CD4-positive, alpha-beta memory T cell (primary cell): ENCODE data around the gene HSPA12A. TPM values are rescaled to one million over a fixed set of nuclear protein-coding genes. Genes with fewer than 3 reads are reported as not detected.

ENCODE experiments used
- CTCF ChIA-PET: fragments of 350-600 bp; sonication (Branson Sonifier 250); formaldehyde crosslinking; loops from one replicate; lab custom pipeline; 2021; ENCODE audit warnings: inconsistent platforms; ENCODE audit not compliant: partially characterized antibody; lab: Charles Lee
- POLR2A ChIA-PET: fragments of 350-600 bp; sonication (Branson Sonifier 250); formaldehyde crosslinking; loops from one replicate; lab custom pipeline; 2021; ENCODE audit not compliant: partially characterized antibody; lab: Charles Lee
- DNase-seq, 5 donors: peaks; one replicate each; pipeline versions ENCODE4 v3.0.0 to v3.0.0-alpha.2; 2020 to 2022; ENCODE audit warnings: mixed read lengths in 1 of 5
- H3K27ac ChIP-seq: one replicate; pipeline ENCODE4 v1.7.0; 2013; ENCODE audit warnings: low read depth, low read length
- H3K27me3 ChIP-seq: 2 replicates; pipeline ENCODE4 v1.7.0; 2013; ENCODE audit warnings: mild to moderate bottlenecking, low read length, moderate library complexity; ENCODE audit not compliant: insufficient read depth
- H3K36me3 ChIP-seq: 2 replicates; pipeline ENCODE4 v1.7.0; 2013; ENCODE audit warnings: mild to moderate bottlenecking, low read length, moderate library complexity; ENCODE audit not compliant: insufficient read depth
- H3K4me1 ChIP-seq: 2 replicates; pipeline ENCODE4 v1.7.0; 2013; ENCODE audit warnings: mild to moderate bottlenecking, low read length, moderate library complexity; ENCODE audit not compliant: insufficient read depth
- H3K4me3 ChIP-seq, 2 donors: one replicate each; pipeline ENCODE4 v1.7.0; 2013; ENCODE audit warnings: low read length in 2 of 2, mild to moderate bottlenecking in 1 of 2
- H3K9me3 ChIP-seq, 2 donors: one replicate each; pipeline ENCODE4 v1.7.0; 2013; ENCODE audit warnings: low read length in 2 of 2, control low read depth in 1 of 2; ENCODE audit not compliant: control insufficient read depth in 1 of 2
- H3K27ac Mint-ChIP-seq, 7 donors: one replicate each; pipeline ENCODE4 v1.8.0; 2020 to 2021; ENCODE audit warnings: mixed read lengths in 7 of 7, mild to moderate bottlenecking in 6 of 7, inconsistent platforms in 3 of 7, moderate library complexity in 3 of 7
- H3K27me3 Mint-ChIP-seq, 2 donors: one replicate each; pipeline ENCODE4 v1.8.0; 2020 to 2021; ENCODE audit warnings: mixed read lengths in 2 of 2
- H3K36me3 Mint-ChIP-seq, 2 donors: one replicate each; pipeline ENCODE4 v1.8.0; 2020 to 2021; ENCODE audit warnings: mixed read lengths in 2 of 2, inconsistent platforms in 1 of 2, mild to moderate bottlenecking in 1 of 2
- H3K4me1 Mint-ChIP-seq, 4 donors: one replicate each; pipeline ENCODE4 v1.8.0; 2020 to 2021; ENCODE audit warnings: mixed read lengths in 4 of 4, mild to moderate bottlenecking in 1 of 4
- H3K4me3 Mint-ChIP-seq, 8 donors: one replicate each; pipeline ENCODE4 v1.8.0; 2020 to 2021; ENCODE audit warnings: mixed read lengths in 8 of 8, mild to moderate bottlenecking in 7 of 8, moderate library complexity in 6 of 8, inconsistent platforms in 3 of 8
- H3K9me3 Mint-ChIP-seq, 8 donors: one replicate each; pipeline ENCODE4 v1.8.0; 2020 to 2021; ENCODE audit warnings: mixed read lengths in 8 of 8, mild to moderate bottlenecking in 5 of 8, inconsistent platforms in 3 of 8, moderate library complexity in 1 of 8
- intact Hi-C: fragments of 100-400 bp; cut with micrococcal nuclease; formaldehyde crosslinking; loops from one replicate; pipeline ENCODE4 v1.15.1; 2023
- polyA plus RNA-seq, 2 donors: library from polyadenylated mRNA; unstranded; fragments of 300-500 nt; fragmentation: Illumina TruSeq; gene quantifications; one replicate each; pipeline ENCODE4 v1.2.3, GENCODE V29; 2021
- total RNA-seq, 2 experiments: library from RNA; stranded (reverse); gene quantifications; one replicate each; pipeline ENCODE4 v1.2.3, GENCODE V29; 2021

HSPA12A gene
- total and polyA plus RNA-seq, 4 experiments from 2014 or later = 0.14 to 0.64 (median 0.36) TPM; not detected in 1

DNA sequence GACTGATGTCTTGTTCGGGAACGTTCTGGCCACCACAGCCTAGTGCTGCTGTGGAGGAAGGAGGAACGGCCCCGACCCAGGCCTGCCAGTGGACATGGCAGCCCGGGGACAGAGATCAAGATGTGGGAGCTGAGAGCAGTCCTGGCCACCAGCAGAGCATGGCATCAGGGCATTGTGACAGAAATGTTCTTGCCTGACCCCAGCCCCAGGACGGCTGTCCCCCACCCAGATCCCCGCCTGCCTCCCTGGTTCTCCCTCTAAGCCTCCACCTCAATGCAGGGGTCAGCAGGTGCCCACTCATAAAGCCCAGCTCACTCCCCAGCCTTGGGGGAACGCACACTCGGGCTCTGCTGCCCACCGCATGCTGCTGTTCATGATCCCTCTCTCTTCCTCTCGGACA, 42.9 kb upstream of the HSPA12A start:
- no peaks in the 10 kb centered on the region for H3K36me3 ChIP-seq
- H3K27ac ChIP-seq = no peak overlapping the region
- Mint-ChIP-seq H3K9me3 (no peaks in the 10 kb centered on the region), H3K27ac (no peak overlapping the region), H3K4me1 (peaks cover 4 to 18% (median 12%) of the 10 kb centered on the region in 4 donors), H3K4me3 (no peak overlapping the region), H3K36me3 (no peaks in the 10 kb centered on the region), H3K27me3 (peaks cover 3 to 6% of the 10 kb centered on the region in 2 donors)
- H3K27me3 ChIP-seq = no peaks in the 10 kb centered on the region
- CTCF ChIA-PET = interaction anchor here (1.9 to 5.5 kb wide), 3 partner anchors 14 to 389 kb away, joined by 5 to 118 read pairs (median 64); no protein-coding TSS in a partner anchor
- POLR2A ChIA-PET = no interaction called here
- intact Hi-C loops = no loop called here
- no peak for DNase-seq
- H3K9me3 ChIP-seq = no peaks in the 10 kb centered on the region
- no peak overlapping the region for H3K4me3 ChIP-seq
- H3K4me1 ChIP-seq = peaks cover 11% of the 10 kb centered on the region

DNA sequence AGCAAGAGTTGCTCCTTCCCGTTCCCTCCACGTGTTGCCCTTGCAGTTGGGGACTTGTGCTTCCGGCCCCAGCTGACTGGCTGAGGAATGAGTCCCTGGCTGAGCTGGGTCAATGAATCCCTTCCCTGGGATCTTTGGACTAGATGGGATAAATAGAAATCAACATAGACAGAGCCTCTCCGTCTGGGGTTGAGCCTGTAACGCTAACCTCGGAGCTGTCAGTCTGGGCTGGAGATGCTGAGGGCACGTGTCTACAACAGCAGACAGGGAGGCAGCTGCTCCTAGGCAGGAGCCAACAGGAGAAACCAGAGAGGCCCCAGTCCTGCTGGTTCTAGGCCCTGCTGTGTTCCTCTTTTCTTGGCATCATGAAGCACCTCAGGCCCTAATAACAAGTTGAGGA, 42.3 kb upstream of the HSPA12A start:
- ChIA-PET CTCF (interaction anchor here (0.7 to 5.0 kb wide), 3 partner anchors 14 to 390 kb away, joined by 3 to 64 read pairs (median 5); no protein-coding TSS in a partner anchor), POLR2A (no interaction called here)
- no peaks in the 10 kb centered on the region for H3K36me3 Mint-ChIP-seq
- peaks cover 4 to 18% (median 12%) of the 10 kb centered on the region in 4 donors for H3K4me1 Mint-ChIP-seq
- H3K9me3 ChIP-seq = no peaks in the 10 kb centered on the region
- H3K27ac ChIP-seq = no peak overlapping the region
- peak overlapping the region in 1 of 7 donors; percentile 22 for H3K27ac Mint-ChIP-seq
- no peak overlapping the region for H3K4me3 Mint-ChIP-seq
- no peaks in the 10 kb centered on the region for H3K36me3 ChIP-seq
- H3K27me3 Mint-ChIP-seq = peaks cover 3 to 5% of the 10 kb centered on the region in 2 donors
- intact Hi-C loops = no loop called here
- no peaks in the 10 kb centered on the region for H3K9me3 Mint-ChIP-seq
- peaks cover 11% of the 10 kb centered on the region for H3K4me1 ChIP-seq
- no peak overlapping the region for H3K4me3 ChIP-seq
- no peaks in the 10 kb centered on the region for H3K27me3 ChIP-seq
- DNase-seq = no peak

DNA sequence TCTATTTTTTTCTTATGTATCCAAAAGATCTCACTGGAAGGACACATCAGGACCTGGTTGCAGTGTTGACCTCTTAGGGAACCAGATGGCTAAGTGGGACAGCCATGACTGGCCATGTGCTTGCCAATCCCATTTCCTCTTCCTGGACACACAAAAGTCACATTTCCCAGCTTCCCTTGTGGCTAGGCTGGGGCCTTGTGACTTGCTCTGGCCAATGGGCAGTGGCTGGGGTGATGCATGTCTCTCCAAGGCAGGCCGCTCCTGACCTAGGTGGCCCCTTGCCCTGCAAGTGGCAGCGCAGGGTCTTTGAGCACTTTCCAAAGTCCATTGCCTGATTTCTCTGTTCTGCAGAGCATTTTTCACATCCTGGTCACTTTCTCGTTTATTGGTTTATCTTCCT, 41.7 kb upstream of the HSPA12A start:
- no peaks in the 10 kb centered on the region for H3K36me3 Mint-ChIP-seq
- Histone ChIP-seq H3K4me1 (peaks cover 11% of the 10 kb centered on the region), H3K27me3 (no peaks in the 10 kb centered on the region), H3K4me3 (no peak overlapping the region), H3K9me3 (no peaks in the 10 kb centered on the region), H3K36me3 (no peaks in the 10 kb centered on the region), H3K27ac (no peak overlapping the region)
- peak overlapping the region in 1 of 7 donors; percentile 37 for H3K27ac Mint-ChIP-seq
- DNase-seq = no peak
- POLR2A ChIA-PET = no interaction called here
- intact Hi-C loops = no loop called here
- peaks cover 4 to 18% (median 12%) of the 10 kb centered on the region in 4 donors for H3K4me1 Mint-ChIP-seq
- no peak overlapping the region for H3K4me3 Mint-ChIP-seq
- CTCF ChIA-PET = interaction anchor here (0.7 to 1.9 kb wide), 2 partner anchors 383 to 391 kb away, joined by 3 to 5 read pairs; no protein-coding TSS in a partner anchor
- no peaks in the 10 kb centered on the region for H3K9me3 Mint-ChIP-seq
- peaks cover 3 to 5% of the 10 kb centered on the region in 2 donors for H3K27me3 Mint-ChIP-seq

DNA sequence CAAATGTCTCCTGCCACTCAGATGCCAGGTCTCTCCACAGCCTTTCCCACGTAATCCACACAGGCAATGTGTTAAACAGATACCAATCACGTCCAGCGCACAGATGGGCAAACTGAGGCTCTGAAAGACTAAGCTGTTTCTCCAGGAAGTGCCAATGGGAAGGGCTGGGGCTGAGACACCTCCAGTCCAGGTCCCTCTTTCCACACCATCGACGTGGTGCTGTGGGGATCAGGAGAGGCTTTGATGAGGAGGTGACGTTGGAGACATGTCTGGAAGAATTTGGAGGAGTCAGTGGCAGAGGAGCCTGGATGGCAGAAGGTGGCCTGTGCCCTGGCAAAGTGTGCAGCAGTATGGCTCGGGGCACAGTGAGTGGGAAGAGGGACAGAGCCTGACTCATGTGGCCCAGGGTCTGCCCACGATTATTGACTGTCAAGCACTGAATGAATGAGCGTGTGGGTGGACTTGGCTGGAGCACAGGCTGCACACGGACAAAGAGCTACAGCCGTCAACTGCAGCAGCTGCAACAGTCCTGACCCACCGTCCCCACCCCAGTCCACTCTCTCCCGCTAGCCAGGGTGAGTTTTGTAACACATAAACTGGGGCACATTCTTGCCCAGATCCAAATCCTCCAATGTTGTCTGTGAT, 40.8 kb upstream of the HSPA12A start:
- DNase-seq = no peak
- Histone ChIP-seq H3K27me3 (no peaks in the 10 kb centered on the region), H3K4me3 (no peak overlapping the region), H3K36me3 (no peaks in the 10 kb centered on the region), H3K4me1 (peaks cover 8% of the 10 kb centered on the region), H3K9me3 (no peaks in the 10 kb centered on the region), H3K27ac (no peak overlapping the region)
- Mint-ChIP-seq H3K4me1 (peaks cover 4 to 13% (median 8%) of the 10 kb centered on the region in 4 donors), H3K27ac (peak overlapping the region in 2 of 7 donors; percentile 18 to 43), H3K4me3 (no peak overlapping the region), H3K36me3 (no peaks in the 10 kb centered on the region), H3K27me3 (peaks cover 4% of the 10 kb centered on the region in 2 donors), H3K9me3 (no peaks in the 10 kb centered on the region)
- POLR2A ChIA-PET = no interaction called here
- CTCF ChIA-PET = interaction anchor here (1.0 kb wide), 1 partner anchor 14 kb away, joined by 3 read pairs; no protein-coding TSS in a partner anchor
- intact Hi-C loops = no loop called here

DNA sequence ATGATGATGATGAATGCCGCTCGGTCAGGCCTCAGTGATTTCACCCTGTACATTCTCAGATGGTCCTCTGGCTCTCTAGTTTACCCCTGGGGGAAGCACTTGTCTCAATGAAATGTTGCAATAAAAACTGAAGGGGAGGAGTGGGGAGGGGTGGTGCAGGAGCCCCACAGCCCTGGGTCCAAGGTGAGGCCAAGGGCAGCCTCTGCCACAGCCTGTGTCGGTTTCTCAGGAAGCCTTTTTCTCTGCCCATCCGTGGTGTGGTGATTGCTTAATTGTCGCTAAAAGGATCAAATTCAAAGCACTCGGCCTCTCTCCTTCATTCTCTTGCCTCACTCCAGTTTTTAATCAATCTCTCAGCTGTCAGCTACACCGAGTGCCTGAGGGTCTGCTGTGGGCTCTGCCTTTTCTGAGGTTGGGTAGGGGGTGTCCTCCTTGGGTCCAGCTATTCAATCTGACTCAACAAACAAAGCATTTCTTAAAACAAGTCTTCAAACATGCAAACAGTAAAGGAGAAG, 39.1 kb upstream of the HSPA12A start:
- CTCF ChIA-PET = no interaction called here
- H3K36me3 ChIP-seq = no peaks in the 10 kb centered on the region
- Mint-ChIP-seq H3K4me3 (no peak overlapping the region), H3K36me3 (no peaks in the 10 kb centered on the region), H3K27me3 (peaks cover 1 to 5% of the 10 kb centered on the region in 2 donors), H3K4me1 (no peaks in the 10 kb centered on the region), H3K27ac (no peak overlapping the region), H3K9me3 (no peaks in the 10 kb centered on the region)
- no peaks in the 10 kb centered on the region for H3K4me1 ChIP-seq
- POLR2A ChIA-PET = no interaction called here
- intact Hi-C loops = no loop called here
- no peak overlapping the region for H3K4me3 ChIP-seq
- H3K27ac ChIP-seq = no peak overlapping the region
- no peaks in the 10 kb centered on the region for H3K27me3 ChIP-seq
- no peaks in the 10 kb centered on the region for H3K9me3 ChIP-seq
- DNase-seq = no peak

DNA sequence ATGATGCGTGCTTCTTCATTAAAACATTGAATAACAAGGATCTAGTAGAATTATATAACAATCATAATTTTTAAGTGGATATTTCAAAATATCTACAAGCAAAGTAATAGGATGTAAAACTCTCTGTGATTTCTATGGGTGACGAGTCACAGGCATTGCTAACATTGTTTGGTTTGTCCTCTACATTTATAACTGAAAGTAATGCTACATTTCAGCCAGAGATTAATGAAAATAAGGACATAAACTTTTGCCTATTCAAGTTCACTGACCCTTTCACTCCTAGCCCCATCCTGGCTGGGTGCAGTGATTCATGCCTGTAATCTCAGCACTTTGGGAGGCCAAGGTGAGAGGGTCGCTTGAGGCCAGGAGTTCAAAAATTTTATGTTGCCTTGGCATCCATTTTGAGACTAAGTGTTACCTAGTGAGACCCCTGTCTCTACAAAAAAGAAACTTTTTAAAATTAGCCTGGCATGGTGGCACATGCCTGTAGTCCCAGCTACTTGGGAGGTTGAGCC, 38.4 kb upstream of the HSPA12A start:
- no peaks in the 10 kb centered on the region for H3K9me3 Mint-ChIP-seq
- intact Hi-C loops = no loop called here
- Histone ChIP-seq H3K4me3 (no peak overlapping the region), H3K27ac (no peak overlapping the region), H3K4me1 (no peaks in the 10 kb centered on the region), H3K36me3 (no peaks in the 10 kb centered on the region), H3K27me3 (no peaks in the 10 kb centered on the region), H3K9me3 (no peaks in the 10 kb centered on the region)
- H3K36me3 Mint-ChIP-seq = no peaks in the 10 kb centered on the region
- H3K27ac Mint-ChIP-seq = no peak overlapping the region
- DNase-seq = no peak
- ChIA-PET CTCF (no interaction called here), POLR2A (no interaction called here)
- H3K4me1 Mint-ChIP-seq = no peaks in the 10 kb centered on the region
- peaks cover 1 to 5% of the 10 kb centered on the region in 2 donors for H3K27me3 Mint-ChIP-seq
- H3K4me3 Mint-ChIP-seq = no peak overlapping the region

DNA sequence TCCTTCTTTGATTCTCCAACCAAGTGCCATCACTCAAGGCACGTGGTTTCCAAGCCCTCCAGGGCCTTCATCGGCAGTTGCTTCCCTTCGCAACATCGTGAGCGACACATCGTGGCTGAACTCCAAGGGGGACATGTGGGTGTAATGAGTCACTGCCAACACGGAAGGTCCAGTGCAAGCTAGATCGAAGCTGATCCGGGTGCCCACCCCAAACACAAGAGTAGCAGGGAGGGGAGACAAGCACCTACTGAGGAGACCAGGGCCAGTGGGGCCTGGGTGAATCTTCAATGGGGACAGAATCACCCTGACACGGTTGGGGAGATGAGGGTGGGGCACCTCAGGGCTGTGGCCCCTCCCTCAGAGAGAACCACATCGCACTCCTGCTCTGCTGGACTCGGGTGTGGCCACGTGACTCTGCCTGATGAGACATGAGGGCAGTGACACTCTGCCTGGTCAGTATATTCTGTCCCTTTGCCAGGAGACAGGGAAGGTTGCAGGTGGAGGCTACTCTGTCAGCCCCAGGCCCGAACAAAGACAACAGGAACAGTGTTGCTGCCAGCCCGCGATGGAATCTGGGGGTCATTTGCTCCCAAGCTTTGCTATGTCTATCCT, 36.8 kb upstream of the HSPA12A start:
- Histone ChIP-seq H3K27me3 (no peaks in the 10 kb centered on the region), H3K4me3 (no peak overlapping the region), H3K9me3 (no peaks in the 10 kb centered on the region), H3K4me1 (no peaks in the 10 kb centered on the region), H3K36me3 (no peaks in the 10 kb centered on the region), H3K27ac (no peak overlapping the region)
- intact Hi-C loops = no loop called here
- Mint-ChIP-seq H3K9me3 (no peaks in the 10 kb centered on the region), H3K36me3 (no peaks in the 10 kb centered on the region), H3K27me3 (peaks cover 3 to 8% of the 10 kb centered on the region in 2 donors), H3K27ac (no peak overlapping the region), H3K4me3 (no peak overlapping the region), H3K4me1 (no peaks in the 10 kb centered on the region)
- POLR2A ChIA-PET = no interaction called here
- CTCF ChIA-PET = interaction anchor here (1.6 to 9.9 kb wide), 2 partner anchors 9 to 12 kb away, joined by 4 to 73 read pairs; no protein-coding TSS in a partner anchor
- DNase-seq = no peak
